ENCODE results near the gene SHROOM2.

SHROOM2 gene

GRCh38 chrX:9789555-9789954, 3.3 kb downstream of the SHROOM2 start:
- TF ChIP-seq, protein P1, sequence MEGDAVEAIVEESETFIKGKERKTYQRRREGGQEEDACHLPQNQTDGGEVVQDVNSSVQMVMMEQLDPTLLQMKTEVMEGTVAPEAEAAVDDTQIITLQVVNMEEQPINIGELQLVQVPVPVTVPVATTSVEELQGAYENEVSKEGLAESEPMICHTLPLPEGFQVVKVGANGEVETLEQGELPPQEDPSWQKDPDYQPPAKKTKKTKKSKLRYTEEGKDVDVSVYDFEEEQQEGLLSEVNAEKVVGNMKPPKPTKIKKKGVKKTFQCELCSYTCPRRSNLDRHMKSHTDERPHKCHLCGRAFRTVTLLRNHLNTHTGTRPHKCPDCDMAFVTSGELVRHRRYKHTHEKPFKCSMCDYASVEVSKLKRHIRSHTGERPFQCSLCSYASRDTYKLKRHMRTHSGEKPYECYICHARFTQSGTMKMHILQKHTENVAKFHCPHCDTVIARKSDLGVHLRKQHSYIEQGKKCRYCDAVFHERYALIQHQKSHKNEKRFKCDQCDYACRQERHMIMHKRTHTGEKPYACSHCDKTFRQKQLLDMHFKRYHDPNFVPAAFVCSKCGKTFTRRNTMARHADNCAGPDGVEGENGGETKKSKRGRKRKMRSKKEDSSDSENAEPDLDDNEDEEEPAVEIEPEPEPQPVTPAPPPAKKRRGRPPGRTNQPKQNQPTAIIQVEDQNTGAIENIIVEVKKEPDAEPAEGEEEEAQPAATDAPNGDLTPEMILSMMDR (IDR thresholded peaks at IDR 0.05; ENCODE audit: low read depth, low read length): no peak
- Histone ChIP-seq H3K4me3 (ENCODE audit: low read depth, low read length) (no peak overlapping the region), H3K27me3 (peaks cover 11% of the 10 kb centered on the region), H3K9me3 (no peaks in the 10 kb centered on the region), H3K36me3 (no peaks in the 10 kb centered on the region), H3K4me1 (no peaks in the 10 kb centered on the region)
- DNase-seq: no peak

GRCh38 chrX:9790866-9791265, 4.6 kb downstream of the SHROOM2 start:
- H3K4me1 ChIP-seq: no peaks in the 10 kb centered on the region
- no peak overlapping the region for H3K4me3 ChIP-seq (ENCODE audit: low read depth, low read length)
- no peaks in the 10 kb centered on the region for H3K9me3 ChIP-seq
- TF ChIP-seq, protein P1 (IDR thresholded peaks at IDR 0.05; ENCODE audit: low read depth, low read length): no peak
- peaks cover 11% of the 10 kb centered on the region for H3K27me3 ChIP-seq
- no peaks in the 10 kb centered on the region for H3K36me3 ChIP-seq
- DNase-seq: no peak

DNA sequence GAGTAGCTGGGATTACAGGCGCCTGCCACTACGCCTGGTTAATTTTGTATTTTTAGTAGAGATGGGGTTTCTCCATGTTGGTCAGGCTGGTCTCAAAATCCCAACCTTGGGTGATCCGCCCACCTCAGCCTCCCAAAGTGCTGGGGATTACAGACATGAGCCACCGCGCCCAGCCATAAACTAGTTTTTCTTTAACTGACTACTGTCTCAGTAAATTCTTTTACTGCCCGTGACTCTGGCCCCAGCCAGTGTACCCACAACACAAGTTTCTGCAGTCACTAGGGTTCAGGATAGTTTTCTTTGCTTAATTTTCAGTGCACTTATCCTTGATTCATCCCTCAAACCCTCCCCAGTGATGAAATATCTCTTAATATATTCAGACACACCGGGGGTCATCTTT, 8.3 kb downstream of the SHROOM2 start:
- H3K9me3 ChIP-seq: no peaks in the 10 kb centered on the region
- H3K36me3 ChIP-seq: no peaks in the 10 kb centered on the region
- TF ChIP-seq, protein P1 (IDR thresholded peaks at IDR 0.05; ENCODE audit: low read depth, low read length): no peak
- DNase-seq: no peak
- no peak overlapping the region for H3K4me3 ChIP-seq (ENCODE audit: low read depth, low read length)
- H3K27me3 ChIP-seq: no peaks in the 10 kb centered on the region
- no peaks in the 10 kb centered on the region for H3K4me1 ChIP-seq

- no peak for DNase-seq
- no peak overlapping the region for H3K4me3 ChIP-seq (ENCODE audit: low read depth, low read length)
- TF ChIP-seq, protein P1 (IDR thresholded peaks at IDR 0.05; ENCODE audit: low read depth, low read length): no peak
These were observed 11.4 kb downstream of the SHROOM2 start for GRCh38 chrX:9797384-9798360.

DNA sequence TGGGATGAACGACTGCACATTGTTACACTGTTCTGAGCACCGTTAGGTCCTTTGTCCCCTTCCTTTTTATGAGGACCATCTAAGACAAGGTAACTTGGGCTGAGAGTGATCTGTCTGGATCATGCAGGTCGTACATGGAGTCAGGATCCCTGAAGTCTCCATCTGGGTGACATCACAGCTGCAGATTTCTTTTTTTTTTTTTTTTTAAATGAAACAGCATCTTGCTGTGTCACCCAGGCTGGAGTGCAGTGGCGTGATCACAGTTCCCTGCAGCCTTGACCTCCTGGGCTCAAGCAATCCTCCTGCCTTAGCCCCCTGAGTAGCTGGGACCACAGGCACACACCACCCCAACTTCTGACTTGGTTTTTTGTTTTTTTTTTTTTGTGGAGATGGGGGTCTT, 16.5 kb downstream of the SHROOM2 start:
- Histone ChIP-seq H3K9me3 (no peaks in the 10 kb centered on the region), H3K27me3 (no peaks in the 10 kb centered on the region), H3K4me1 (no peaks in the 10 kb centered on the region), H3K4me3 (ENCODE audit: low read depth, low read length) (no peak overlapping the region), H3K36me3 (no peaks in the 10 kb centered on the region)
- no peak for DNase-seq
- TF ChIP-seq, protein P1 (IDR thresholded peaks at IDR 0.05; ENCODE audit: low read depth, low read length): no peak

More at GRCh38 chrX:9797384-9798360, 11.4 kb downstream of the SHROOM2 start:
- H3K9me3 ChIP-seq: no peaks in the 10 kb centered on the region
- H3K27me3 ChIP-seq: no peaks in the 10 kb centered on the region
- H3K36me3 ChIP-seq: no peaks in the 10 kb centered on the region
- no peaks in the 10 kb centered on the region for H3K4me1 ChIP-seq

DNA sequence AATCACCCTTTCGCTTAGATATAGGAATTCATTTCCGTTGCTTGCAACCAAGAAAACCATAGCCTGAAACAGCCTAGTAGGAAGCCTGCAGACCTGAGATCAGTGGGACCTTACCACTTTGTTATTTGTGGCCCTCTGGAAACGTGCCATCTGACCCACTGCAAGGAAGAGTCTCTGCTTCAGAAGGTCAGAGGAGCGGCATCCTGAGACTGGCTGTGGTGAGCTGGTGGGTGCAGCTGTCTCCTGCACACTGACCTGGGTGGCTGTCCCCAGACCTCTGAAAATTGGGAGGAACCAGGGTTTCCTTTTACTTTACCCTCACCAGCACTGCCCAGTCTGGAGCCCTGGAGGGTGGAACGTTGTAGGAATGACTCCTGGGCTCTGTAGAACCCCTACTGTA, 18.2 kb downstream of the SHROOM2 start:
- Histone ChIP-seq H3K9me3 (no peaks in the 10 kb centered on the region), H3K27me3 (no peaks in the 10 kb centered on the region), H3K4me3 (ENCODE audit: low read depth, low read length) (no peak overlapping the region), H3K36me3 (no peaks in the 10 kb centered on the region), H3K4me1 (no peaks in the 10 kb centered on the region)
- DNase-seq: no peak
- TF ChIP-seq, protein P1 (IDR thresholded peaks at IDR 0.05; ENCODE audit: low read depth, low read length): no peak

Measured in BE2C (cell line).